ENCODE data around the gene RAB3C.
"Not testable (repeated sequence)": the region's sequence is repeated elsewhere in the genome, so short reads cannot be mapped to it uniquely, and the experiment has no call there.

Gene RAB3C

DNA sequence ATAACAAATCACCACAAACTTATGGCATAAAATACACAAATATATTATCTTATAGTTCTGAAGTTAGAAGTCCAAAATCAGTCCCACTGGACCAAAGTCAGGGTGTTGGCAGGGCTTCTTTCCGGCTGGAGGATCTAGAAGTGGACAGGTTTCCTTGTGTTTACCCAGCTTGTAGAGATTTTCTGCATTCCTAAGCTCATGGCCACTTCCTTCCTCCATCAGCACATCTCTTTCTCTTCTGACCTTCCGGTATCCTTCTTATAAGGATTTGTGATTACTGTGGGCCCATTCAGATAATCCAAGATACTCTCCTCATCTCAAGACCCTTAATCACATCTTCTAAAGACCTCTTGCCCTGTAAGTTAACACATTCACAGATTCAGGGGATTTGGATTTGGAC lies 97.6 kb downstream of the RAB3C start:
- no peak for DNase-seq

DNA sequence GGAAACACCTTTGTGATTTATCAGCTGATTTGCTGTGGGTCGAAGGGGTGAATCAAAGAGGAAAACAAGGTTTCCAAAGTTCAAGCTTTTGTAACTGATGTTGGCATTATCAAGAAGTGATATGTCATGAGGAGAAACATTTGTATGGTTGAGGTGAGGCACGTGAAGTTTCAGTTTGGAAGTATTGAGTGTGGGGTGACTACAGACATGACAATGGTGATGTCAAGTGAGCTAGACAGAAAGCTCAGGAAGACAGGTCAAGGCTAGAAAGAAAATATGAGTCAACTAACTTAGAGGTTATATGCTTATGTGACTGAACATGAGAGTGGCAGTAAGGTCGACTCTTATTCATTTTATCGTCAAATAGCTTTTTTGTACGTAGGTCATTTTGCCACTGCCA lies 99.1 kb downstream of the RAB3C start:
- no peak for DNase-seq

DNA sequence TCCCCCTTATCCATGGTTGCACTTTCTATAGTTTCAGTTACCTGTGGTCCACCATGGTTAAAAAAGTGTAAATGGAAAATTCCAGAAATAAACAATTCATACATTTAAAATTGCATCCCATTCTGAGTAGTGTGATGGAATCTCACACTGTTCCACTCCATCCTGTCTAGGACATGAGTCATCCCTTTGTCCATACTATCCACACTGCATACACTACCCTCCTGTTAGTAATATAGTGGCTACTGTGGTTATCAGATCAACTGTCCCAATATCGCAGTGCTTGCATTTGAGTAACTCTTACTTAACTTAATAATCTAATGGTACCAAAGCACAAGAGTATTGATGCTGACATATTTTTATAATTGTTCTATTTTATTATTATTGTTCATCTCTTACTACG lies 100.7 kb downstream of the RAB3C start:
- no peak for DNase-seq

DNA sequence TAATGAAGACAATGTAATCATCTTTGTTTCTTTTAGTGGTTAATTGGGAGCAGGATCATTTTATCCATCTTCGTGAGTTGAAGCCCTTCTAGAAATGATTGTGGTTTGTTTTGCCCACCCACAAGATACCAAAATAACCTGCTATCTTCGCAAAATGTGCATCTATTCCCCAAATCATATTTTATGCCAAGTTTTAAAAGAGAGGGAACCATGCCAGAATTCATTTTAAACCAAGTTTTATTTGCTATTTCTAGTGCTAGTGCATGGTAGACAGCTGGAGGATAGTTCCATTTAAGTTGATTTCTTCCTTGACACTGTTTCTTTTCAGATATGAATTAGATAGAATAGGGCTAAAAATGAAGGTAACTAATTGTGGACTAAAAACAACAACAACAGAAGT lies 104.2 kb downstream of the RAB3C start:
- no peak for DNase-seq

DNA sequence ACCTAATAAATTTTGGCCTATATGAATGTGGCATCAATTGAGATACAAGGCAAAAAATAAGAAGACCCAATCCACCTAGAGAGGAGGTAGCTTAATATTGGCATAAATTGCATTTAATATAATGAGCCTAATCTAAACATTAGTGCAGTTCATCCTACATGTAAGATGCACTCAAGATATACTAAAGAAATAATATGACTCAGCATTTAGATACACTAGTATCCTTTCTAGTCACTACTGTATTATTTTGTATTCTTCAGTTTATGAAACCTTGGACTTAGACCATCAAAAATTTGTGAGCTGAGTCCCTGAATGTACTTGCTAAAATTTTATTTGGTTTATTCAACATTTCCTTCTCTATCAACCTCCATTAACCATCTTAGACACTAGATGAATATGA lies 104.7 kb downstream of the RAB3C start:
- no peak for DNase-seq

DNA sequence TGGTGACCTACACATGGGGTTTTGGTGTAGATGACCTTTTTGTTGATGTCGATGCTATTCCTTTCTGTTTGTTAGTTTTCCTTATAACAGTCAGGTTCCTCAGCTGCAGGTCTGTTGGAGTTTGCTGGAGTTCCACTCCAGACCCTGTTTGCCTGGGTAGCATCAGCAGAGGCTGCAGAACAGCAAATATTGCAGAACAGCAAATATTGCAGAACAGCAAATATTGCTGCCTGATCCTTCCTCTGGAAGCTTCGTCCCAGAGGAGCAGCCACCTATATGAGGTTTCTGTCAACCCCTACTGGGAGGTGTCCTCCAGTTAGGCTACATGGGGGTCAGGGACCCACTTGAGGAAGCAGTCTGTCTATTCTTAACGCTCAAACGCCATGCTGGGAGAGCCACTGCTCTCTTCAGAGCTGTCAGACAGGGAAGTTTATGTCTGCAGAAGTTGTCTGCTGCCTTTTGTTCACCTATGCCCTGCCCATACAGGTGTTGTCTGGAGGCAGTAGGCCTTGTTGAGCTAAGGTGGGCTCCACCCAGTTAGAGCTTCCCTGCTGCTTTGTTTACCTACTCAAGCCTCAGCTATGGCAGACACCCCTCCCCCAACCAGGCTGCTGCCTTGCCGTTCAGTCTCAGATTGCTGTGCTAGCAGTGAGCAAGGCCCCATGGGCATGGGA lies 116.3 kb downstream of the RAB3C start:
- not testable (repeated sequence) for DNase-seq

DNA sequence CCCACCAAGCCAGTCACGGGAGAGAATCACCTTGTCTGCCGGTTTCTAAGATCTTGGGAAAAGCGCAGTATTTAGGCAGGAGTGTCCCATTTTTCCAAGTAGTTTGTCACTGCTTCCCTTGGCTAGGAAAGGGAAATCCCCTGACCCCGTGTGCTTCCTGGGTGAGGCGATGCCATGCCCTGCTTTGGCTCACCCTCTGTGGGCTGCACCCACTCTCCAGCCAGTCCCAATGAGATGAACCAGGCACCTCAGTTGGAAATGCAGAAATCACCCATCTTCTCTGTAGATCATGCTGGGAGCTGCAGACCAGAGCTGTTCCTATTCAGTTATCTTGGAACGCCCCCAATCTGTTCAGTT lies 116.9 kb downstream of the RAB3C start:
- no peak for DNase-seq

DNA sequence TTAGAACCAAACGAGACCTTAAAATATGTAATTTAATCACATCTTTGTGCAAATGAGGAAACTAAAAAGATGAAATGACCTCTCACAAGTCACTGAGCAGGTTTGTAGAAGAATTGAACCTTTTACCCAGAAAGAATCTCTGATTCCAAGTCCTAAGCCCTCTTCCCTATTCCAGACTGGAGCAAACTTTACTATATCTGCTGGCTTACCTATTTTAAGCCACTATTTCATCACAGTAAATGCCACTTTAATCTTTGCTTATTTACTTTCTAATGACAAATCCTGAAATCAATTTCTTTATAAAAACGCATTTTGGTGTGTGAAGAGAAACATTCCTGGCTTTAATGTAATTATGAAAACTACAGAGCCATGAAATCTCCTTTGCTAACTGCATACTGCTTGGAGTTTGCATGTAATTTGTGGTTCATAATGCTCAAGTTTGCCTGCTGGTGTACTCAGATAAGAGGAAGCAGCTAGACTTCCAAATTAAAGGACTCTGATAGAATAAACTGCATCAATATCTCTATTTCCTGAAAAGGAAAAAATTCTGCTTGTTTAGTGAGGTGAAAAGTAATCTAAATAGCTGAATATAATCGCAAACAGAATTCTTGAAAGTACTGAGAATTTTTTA lies 121.2 kb downstream of the RAB3C start:
- no peak for DNase-seq

DNA sequence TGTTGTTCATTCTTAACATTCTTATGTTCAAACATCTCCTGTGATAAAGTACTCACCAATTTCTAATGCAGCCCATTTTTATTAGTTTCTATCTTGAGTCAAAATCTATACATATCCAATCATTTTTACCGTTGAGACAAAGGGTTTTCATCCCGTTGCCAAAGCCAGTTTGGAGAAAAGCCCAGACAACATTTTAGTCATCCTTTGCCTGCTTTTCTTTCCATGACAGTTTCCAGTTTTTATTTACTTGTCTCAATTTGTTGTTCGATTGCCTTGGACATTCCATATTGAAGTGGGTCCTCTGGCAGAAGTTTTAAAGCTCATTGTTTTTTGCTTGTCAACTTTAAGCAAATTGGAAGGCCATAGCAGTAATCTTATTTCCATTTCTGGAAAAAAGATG lies 123.9 kb downstream of the RAB3C start:
- no peak for DNase-seq

DNA sequence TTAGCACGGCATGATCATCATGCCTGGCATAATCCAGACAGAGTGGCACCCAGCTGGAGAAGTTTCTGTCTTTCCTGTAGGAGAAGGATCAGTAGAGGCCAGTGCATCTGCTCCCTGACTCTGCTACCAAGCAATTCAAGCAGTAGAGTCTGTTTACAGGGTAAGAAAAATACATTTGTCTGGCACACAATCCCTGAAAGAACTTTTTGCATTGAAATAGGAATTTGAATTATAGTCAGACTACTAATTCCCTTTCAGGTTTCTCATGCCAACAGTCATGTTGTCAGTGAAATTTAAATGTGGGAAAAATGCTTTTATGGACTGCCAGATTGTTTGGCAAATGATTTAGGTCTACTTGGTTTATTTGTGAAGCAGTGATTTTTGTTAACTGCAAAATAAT lies 125.6 kb downstream of the RAB3C start:
- DNase-seq = no peak

DNA sequence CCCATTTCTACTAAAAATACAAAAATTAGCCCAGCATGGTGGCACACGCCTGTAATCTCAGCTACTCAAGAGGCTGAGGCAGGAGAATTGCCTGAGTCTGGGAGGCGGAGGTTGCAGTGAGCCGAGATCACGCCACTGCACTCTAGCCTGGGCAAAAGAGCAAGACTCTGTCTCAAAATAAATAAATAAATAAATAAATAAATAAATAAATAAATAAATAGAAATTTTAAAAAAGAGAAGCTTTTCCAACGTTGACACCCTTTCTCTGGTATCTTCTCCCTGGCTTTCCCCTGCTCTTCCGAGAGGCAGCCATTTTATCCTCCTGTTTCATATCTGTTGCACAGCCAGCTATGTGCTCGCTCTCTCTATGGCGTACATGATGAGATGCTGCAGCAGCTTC lies 127.5 kb downstream of the RAB3C start:
- not testable (repeated sequence) for DNase-seq

DNA sequence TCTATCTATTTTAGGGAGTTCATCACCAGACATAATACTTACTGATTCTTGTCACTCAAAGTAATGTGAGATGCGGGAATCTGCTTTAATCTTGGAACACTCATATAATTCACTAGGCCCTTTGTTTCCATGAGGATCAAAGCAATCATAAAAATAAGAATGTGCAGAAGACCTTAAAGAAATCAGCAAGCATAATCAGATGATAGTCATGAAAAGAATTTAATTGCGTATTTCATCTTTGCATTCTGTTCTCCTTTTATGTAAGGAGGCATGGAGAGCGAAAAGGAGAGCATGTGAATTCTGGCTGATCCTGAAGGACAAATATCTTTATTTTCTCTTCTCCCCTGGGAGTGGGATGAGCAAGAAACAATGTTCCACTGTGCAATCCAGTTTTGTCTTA lies 128.0 kb downstream of the RAB3C start:
- DNase-seq = no peak

DNA sequence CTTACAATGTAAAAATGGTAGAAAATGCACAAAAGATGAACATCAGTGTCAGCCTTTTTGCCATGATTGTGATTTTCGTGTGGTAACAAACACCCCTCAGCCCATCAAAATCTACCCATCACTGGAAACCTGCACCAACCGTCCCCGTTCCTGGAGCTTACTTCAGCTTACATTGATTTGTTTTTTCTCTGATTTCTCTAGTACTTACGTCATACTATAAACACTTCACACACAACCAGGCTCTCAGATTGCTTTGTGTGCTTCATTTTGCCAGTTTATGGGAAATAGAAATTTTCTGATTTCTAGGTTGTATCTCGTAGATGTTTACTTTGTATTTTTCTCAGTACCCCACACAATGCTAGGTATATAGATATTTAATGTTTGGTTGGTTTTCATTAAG lies 129.1 kb downstream of the RAB3C start:
- DNase-seq = no peak

DNA sequence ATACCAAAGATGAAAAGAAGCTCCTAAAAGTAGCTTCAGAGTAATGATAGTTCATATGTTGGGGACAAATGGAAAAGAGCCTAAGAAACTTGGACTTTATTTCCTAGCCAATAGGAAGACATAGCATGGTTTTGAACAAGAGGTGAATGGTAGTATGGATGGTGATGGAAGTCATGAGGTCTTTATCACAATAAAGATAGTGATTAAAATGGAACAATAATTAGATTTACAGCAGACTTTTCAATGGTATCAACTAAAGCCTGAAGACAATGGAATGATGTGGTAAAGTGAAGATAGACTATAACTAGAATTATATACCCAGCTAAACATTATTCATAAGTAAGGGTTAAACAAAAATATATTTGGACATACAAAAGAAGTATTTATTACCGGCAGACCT lies 131.2 kb downstream of the RAB3C start:
- no peak for DNase-seq

DNA sequence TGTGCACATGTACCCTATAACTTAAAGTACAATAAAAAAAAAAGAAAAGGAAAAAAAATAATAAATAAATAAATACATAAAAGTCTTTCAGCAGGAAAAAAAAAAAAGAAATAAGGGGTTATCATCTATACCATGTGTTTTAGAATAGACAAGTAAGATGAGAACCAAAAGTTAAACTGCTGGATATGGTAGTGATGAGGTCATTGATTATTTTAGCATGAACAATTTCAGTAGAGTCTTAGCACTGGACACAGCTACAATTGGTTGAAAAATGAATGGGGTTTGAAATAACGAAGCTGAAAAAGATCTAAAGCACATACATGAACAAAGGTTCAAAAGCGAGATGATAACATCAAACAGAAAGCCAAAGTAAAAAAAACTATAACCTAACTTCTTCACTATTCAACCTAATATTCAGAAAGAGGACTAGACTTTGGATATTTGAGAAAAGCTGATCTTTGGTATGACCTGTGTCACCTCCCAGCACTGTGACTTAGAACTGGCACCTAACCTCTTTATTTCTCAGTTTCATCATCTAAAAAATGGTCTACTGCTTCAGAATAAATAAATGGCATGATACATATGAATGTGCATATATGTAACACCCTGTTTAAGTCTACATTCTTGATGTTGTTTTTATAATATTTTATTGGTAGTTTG lies 133.3 kb downstream of the RAB3C start:
- DNase-seq = no peak

DNA sequence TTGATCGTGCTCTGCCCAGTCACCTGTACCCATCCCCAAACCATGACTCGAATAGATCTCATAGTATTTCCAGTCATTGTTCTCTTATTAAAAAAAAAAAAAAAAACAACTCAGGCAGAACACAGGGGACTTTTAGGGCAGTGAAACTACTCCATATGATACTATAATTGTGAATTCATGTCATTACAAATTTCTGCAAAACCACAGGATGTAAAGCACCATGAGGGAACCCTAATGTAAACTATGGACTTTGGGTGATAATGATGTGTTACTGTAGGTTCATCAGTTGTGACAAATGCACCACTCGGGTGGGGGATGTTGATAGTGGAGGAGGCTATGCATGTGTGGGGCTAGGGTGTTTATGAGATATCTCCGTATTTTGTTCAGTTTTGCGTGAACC lies 133.8 kb downstream of the RAB3C start:
- no peak for DNase-seq

DNA sequence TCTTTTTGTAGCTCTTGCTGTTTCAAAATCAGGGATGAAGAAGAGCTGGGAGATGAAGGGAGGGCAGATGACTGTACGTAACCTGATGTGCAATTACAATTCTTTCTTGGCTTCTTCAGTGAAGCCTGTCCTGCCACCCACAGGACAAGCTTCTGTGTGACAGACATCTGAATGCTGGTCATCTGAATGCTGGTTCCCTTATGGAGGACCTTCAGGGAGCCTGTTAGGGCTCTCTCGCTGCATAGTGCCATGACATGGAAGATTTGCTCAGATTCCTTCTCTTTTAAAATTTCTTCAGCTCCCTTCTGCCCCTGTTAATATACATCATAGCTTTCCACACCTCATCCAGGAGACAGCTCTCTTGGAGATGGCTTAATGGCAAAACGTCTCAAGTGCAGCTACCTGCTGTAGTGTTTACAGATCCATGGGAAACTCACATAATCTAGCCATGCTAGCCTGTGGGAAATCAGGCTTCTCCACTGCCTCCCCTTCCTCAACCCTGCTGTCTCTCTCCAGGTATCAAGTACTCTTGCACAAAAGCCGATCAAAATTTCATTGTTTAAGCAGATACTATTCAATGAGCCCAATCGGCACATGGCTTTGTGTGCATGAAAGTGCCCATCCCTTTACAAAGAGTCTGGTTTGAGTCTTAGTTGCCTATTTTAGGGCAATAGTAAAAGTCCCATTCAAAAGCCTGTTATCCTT lies 134.6 kb downstream of the RAB3C start:
- DNase-seq = no peak

DNA sequence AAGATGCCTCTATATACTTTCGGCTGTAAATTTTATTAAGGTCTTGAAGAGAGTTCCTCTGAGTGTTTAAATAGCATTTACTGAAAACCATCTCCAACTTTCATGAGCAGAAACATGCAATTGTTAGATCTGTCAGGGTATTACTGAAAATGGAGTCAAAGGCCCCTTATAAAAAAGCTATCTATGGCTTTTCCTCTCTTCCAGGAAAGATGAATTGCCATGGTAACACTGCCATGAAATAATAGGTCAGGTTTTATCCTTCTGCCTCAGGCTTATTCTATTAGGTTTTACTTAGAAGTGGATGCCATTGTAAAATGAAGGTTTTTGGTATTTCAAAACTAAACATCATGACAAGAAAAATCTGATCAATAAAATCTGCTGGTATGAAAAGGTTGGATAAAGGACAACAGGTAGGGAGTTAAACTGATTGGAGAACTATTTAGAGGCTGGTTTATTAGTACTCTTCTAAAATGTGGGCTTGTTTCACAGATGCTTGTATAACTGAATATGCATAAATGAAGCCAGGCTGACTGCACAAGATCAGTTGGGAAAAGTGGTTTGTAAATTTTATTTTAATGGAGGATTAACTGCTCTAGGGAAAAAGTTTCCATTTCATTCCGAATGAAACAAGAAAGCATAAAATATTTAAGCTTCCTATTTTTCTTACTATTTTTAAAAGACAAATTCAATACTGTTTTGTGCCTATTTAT lies 135.5 kb downstream of the RAB3C start:
- DNase-seq = no peak

DNA sequence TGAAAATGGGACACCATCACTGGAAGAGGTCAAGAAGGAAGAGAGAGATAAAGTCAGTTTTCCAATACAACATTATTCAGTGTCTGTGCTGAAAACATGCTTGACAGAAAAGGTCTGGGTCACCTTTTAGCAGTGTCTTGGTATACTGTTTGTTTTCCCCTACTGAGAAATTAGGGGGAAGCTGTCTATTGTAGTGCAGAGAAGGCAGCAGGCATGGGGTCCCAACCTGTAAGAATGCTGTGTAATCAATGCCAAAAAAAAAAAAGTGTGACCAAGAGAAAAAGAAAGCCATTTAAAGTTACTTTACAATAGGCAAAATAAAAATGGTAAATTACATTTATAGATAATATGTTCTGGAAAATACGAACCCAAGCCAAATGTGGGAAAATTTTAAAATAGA lies 139.3 kb downstream of the RAB3C start:
- no peak for DNase-seq

DNA sequence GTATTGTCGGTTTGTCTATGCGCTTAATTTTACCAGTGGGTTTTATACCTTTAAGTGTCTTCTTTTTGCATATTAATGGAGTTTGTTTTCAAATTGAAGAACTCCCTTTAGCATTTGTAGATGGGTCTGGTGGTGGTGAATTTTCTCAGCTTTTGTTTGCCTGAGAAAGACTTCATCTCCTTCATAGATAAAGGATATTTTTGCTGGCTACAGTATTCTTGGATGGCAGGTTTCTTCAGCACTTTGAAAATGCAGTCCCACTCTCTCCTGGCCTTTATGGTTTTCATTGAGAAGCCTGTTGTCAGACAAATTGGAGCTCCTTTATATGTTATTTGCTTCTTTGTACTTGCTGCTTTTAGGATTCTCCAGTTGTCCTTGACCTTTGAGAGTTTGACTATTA lies 142.1 kb downstream of the RAB3C start:
- no peak for DNase-seq

DNA sequence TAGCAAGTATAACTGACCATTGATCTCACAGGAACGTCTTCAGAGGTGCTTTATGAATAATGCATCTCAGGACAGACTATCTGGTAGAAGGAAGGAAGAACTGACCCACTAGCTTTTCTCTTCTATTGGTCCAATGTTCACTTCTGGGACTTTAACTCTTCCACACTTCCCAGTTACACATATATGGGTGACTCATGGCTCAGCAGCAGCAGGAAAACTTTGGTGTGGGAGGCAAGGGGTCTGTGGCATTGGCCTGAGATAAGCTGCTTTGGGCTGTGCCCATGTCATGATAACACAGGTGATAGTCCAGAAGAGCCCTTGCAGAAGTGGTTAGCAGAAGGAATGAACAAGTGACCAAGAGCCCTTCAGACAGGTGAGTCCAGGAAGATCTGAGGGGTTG lies 148.8 kb downstream of the RAB3C start:
- no peak for DNase-seq

DNA sequence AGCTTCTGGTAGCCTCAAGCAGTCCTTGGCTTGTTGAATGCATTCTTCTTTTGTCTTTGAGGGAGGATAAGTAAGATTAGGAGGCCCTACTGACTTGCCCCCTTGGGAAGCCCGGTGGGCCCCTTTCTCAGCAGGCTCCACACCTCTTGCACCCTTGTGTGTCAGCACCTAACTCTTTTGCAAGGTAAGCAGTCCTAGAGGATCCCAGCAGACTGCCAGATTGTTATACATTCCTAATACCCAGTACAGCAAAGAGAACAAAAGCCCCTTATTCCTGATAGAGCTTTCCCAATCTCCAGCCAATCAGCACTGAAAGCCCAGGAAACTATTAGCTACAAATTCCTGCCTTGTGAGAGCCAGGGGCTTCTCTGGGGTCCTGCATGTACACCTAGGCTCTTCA lies 152.8 kb downstream of the RAB3C start:
- no peak for DNase-seq

DNA sequence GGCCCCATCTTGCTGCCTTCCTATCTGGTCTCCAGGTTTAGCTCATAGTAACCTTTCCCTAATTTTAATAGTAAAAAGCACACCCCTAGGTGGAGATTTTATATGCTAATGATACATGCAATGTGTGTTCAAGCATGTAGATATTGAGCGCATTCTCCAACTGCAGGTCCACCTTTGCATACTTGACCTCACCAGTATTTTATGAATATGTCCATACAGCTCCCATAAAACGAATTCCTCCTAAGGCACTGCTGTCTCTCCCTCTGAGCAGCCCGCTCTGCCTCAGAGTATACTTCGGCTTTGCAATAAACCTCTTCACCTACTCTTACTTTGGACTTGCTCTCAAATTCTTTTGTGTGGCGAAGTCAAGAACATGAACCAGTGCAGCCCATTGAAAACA lies 153.3 kb downstream of the RAB3C start:
- no peak for DNase-seq

All from right forelimb (tissue), 1 donor.